Amygdala (tissue), 56 donors: ENCODE results near the gene DSN1.
"Not testable (repeated sequence)": the region's sequence is repeated elsewhere in the genome, so short reads cannot be mapped to it uniquely, and the experiment has no call there.

Source experiments
- DNase-seq, 56 donors: peaks; one replicate each; lab custom pipeline; 2025; lab: John Stamatoyannopoulos, UW

The DSN1 gene

GRCh38 chr20:36773597-36774390 is at the start of gene DSN1:
TSS of gene DSN1 (minus strand) at chr20:36773763. CDS start at chr20:36771458, 2,305 bp downstream.
- DNase-seq = peak; percentile 49 to 97 (median 87)

GRCh38 chr20:36823121-36823520 is 49.6 kb upstream of the DSN1 start:
- peak in 1 of 56 donors; percentile 29 for DNase-seq

- DNase-seq = peak in 40 of 56 donors; percentile 15 to 79 (median 46)
Measured at GRCh38 chr20:36821964-36822437, 48.4 kb upstream of the DSN1 start.

- no peak for DNase-seq
Measured at GRCh38 chr20:36820928-36821327, 47.4 kb upstream of the DSN1 start.

GRCh38 chr20:36820073-36820472 is 46.5 kb upstream of the DSN1 start:
- no peak for DNase-seq

- no peak for DNase-seq
Measured at GRCh38 chr20:36819659-36820058, 46.1 kb upstream of the DSN1 start.

- DNase-seq = no peak
Measured at GRCh38 chr20:36818861-36819260, 45.3 kb upstream of the DSN1 start.

- DNase-seq = no peak
Measured at GRCh38 chr20:36818185-36818584, 44.6 kb upstream of the DSN1 start.

- DNase-seq = no peak
Measured at GRCh38 chr20:36817496-36817895, 43.9 kb upstream of the DSN1 start.

- no peak for DNase-seq
Measured at GRCh38 chr20:36815454-36816091, 42.0 kb upstream of the DSN1 start.

- no peak for DNase-seq
Measured at GRCh38 chr20:36812594-36813463, 39.3 kb upstream of the DSN1 start.

- DNase-seq = peak in 12 of 56 donors; percentile 10 to 60 (median 17)
Measured at GRCh38 chr20:36808317-36809257, 35.0 kb upstream of the DSN1 start.

GRCh38 chr20:36806049-36806448 is 32.5 kb upstream of the DSN1 start:
- DNase-seq = no peak

GRCh38 chr20:36805396-36805795 is 31.8 kb upstream of the DSN1 start:
- no peak for DNase-seq

- no peak for DNase-seq
Measured at GRCh38 chr20:36804425-36804824, 30.9 kb upstream of the DSN1 start.

- DNase-seq = peak in 10 of 56 donors; percentile 9 to 47 (median 26)
Measured at GRCh38 chr20:36802326-36803222, 29.0 kb upstream of the DSN1 start.

- no peak for DNase-seq
Measured at GRCh38 chr20:36800410-36800809, 26.8 kb upstream of the DSN1 start.

- DNase-seq = not testable (repeated sequence)
Measured at GRCh38 chr20:36799313-36799712, 25.8 kb upstream of the DSN1 start.

- DNase-seq = no peak
Measured at GRCh38 chr20:36796875-36797274, 23.3 kb upstream of the DSN1 start.
